Left ventricle myocardium inferior (tissue), 1 donor: ENCODE data around the gene NANOS1. TPM values are rescaled to one million over a fixed set of nuclear protein-coding genes. Genes with fewer than 3 reads are reported as not detected.

Experiments
- DNase-seq: peaks from one replicate; pipeline ENCODE4 v3.0.0-alpha.2; 2020
- H3K27ac ChIP-seq: fragments of 200-600 bp; replicated peaks from 2 replicates; pipeline ENCODE4 v1.8.0; 2021
- H3K27me3 ChIP-seq: fragments of 200-600 bp; 2 replicates; pipeline ENCODE4 v1.8.0; 2021; ENCODE audit warnings: low read depth
- H3K36me3 ChIP-seq: fragments of 200-600 bp; 2 replicates; pipeline ENCODE4 v1.8.0; 2021
- H3K4me1 ChIP-seq: fragments of 200-600 bp; 2 replicates; pipeline ENCODE4 v1.8.0; 2021
- H3K4me3 ChIP-seq: fragments of 200-600 bp; 2 replicates; pipeline ENCODE4 v1.8.0; 2021; ENCODE audit warnings: mild to moderate bottlenecking, moderate library complexity
- H3K9me3 ChIP-seq: fragments of 200-600 bp; replicated peaks from 2 replicates; pipeline ENCODE4 v1.8.0; 2021
- CTCF ChIP-seq: fragments of 200-600 bp; IDR thresholded peaks from 2 replicates; pipeline ENCODE4 v1.8.0; 2021; ENCODE audit warnings: antibody characterized with exemption, mild to moderate bottlenecking, borderline replicate concordance
- intact Hi-C: fragments of 100-400 bp; cut with micrococcal nuclease; formaldehyde crosslinking; loops from one replicate; pipeline ENCODE4 v1.11.0; 2022
- total RNA-seq: library from RNA; stranded (reverse); fragmentation: NEBNext Ultra II Directional; extraction: Animal tissue kit (Norgen Biotek cat#: 25700); gene quantifications from one replicate; pipeline ENCODE4 v1.2.1, GENCODE V29; 2021
- donor health status: DM: no; HTN: yes; CAD: no; lungs with severe emphysema.

NANOS1 gene
- total RNA-seq, 1 donor from 2014 or later, result 11.7 TPM

- DNase-seq, result no peak
- intact Hi-C loops, result no loop called here
- Histone ChIP-seq H3K27me3 (no peaks in the 10 kb centered on the region), H3K4me1 (no peaks in the 10 kb centered on the region), H3K9me3 (no peaks in the 10 kb centered on the region), H3K27ac (no peak overlapping the region), H3K36me3 (peaks cover 94% of the 10 kb centered on the region), H3K4me3 (no peak overlapping the region)
- TF ChIP-seq CTCF, result no peak
Measured at GRCh38 chr10:119039161-119039560, 9.6 kb downstream of the NANOS1 start.

GRCh38 chr10:119041326-119041725 lies 11.8 kb downstream of the NANOS1 start:
- H3K4me3 ChIP-seq, result no peak overlapping the region
- DNase-seq, result no peak
- intact Hi-C loops, result no loop called here
- no peaks in the 10 kb centered on the region for H3K27me3 ChIP-seq
- H3K4me1 ChIP-seq, result no peaks in the 10 kb centered on the region
- H3K27ac ChIP-seq, result no peak overlapping the region
- TF ChIP-seq CTCF, result no peak
- H3K9me3 ChIP-seq, result no peaks in the 10 kb centered on the region
- peaks cover 99% of the 10 kb centered on the region for H3K36me3 ChIP-seq

GRCh38 chr10:119042169-119042568 lies 12.7 kb downstream of the NANOS1 start:
- intact Hi-C loops, result no loop called here
- DNase-seq, result no peak
- no peaks in the 10 kb centered on the region for H3K9me3 ChIP-seq
- peaks cover 99% of the 10 kb centered on the region for H3K36me3 ChIP-seq
- no peaks in the 10 kb centered on the region for H3K27me3 ChIP-seq
- H3K27ac ChIP-seq, result no peak overlapping the region
- H3K4me3 ChIP-seq, result no peak overlapping the region
- H3K4me1 ChIP-seq, result no peaks in the 10 kb centered on the region
- no peak for TF ChIP-seq CTCF

- intact Hi-C loops, result no loop called here
- no peak for DNase-seq
- Histone ChIP-seq H3K36me3 (peaks cover 100% of the 10 kb centered on the region), H3K27me3 (no peaks in the 10 kb centered on the region), H3K9me3 (no peaks in the 10 kb centered on the region), H3K4me3 (no peak overlapping the region), H3K27ac (no peak overlapping the region), H3K4me1 (peaks cover 7% of the 10 kb centered on the region)
- no peak for TF ChIP-seq CTCF
Measured at GRCh38 chr10:119045561-119045960, 16.0 kb downstream of the NANOS1 start.

- Histone ChIP-seq H3K36me3 (peaks cover 99% of the 10 kb centered on the region), H3K9me3 (no peaks in the 10 kb centered on the region), H3K4me3 (no peak overlapping the region), H3K27me3 (no peaks in the 10 kb centered on the region), H3K4me1 (peaks cover 7% of the 10 kb centered on the region), H3K27ac (no peak overlapping the region)
- intact Hi-C loops, result no loop called here
- no peak for TF ChIP-seq CTCF
- no peak for DNase-seq
Measured at GRCh38 chr10:119049361-119049760, 19.8 kb downstream of the NANOS1 start.

GRCh38 chr10:119049777-119050176 lies 20.3 kb downstream of the NANOS1 start:
- intact Hi-C loops, result no loop called here
- no peak for DNase-seq
- TF ChIP-seq CTCF, result no peak
- peaks cover 7% of the 10 kb centered on the region for H3K4me1 ChIP-seq
- H3K36me3 ChIP-seq, result peaks cover 99% of the 10 kb centered on the region
- no peaks in the 10 kb centered on the region for H3K27me3 ChIP-seq
- H3K9me3 ChIP-seq, result no peaks in the 10 kb centered on the region
- H3K4me3 ChIP-seq, result no peak overlapping the region
- no peak overlapping the region for H3K27ac ChIP-seq
